Stimulated activated CD4-positive, alpha-beta T cell treated with anti-CD3 and anti-CD28 coated beads, Interleukin-2, amount 100 ng/mL, for 48 hours (primary cell): ENCODE results near the gene MAGI1.

Experiments
- DNase-seq, 2 donors: peaks; one replicate each; pipeline ENCODE4 v3.0.0-alpha.2; 2020

The MAGI1 gene

DNA sequence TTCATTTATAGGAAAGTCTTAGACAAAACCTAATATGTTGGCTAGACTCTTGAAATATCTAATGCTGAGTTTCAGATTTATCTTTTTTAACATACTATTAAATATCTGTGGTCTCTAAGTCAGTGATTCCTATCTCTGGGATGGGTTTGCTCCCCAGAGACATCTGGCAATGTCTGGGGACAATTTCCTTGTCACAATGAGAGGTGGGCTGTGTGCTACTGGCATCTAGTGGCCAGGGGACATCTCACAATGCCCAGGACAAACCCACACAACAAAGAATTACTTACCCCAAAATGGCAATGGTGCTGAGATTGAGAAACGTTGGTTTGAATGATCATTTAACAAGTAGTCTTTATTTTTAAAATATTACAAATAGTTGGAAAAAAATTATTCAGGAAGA, 602.1 kb downstream of the MAGI1 start:
- DNase-seq = no peak

DNA sequence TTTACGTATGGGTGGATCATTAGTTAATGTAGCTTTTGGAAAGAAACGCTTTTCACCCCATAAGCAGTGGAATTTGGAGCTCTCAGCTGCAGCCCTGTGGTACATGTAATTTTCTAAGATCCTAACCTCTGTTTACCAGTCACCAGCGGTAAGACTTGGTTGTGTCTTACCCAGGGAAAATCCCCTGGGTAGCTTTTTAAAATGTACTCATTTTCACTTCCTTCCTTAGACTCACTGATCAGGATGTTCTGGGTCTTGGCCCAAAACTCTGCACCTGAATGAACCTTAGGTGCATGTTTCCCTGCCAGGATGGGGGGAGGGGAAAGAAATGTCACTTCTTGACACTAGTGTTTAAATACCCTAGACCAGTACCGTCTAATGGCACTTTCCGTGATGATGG, 605.2 kb downstream of the MAGI1 start:
- DNase-seq = no peak

DNA sequence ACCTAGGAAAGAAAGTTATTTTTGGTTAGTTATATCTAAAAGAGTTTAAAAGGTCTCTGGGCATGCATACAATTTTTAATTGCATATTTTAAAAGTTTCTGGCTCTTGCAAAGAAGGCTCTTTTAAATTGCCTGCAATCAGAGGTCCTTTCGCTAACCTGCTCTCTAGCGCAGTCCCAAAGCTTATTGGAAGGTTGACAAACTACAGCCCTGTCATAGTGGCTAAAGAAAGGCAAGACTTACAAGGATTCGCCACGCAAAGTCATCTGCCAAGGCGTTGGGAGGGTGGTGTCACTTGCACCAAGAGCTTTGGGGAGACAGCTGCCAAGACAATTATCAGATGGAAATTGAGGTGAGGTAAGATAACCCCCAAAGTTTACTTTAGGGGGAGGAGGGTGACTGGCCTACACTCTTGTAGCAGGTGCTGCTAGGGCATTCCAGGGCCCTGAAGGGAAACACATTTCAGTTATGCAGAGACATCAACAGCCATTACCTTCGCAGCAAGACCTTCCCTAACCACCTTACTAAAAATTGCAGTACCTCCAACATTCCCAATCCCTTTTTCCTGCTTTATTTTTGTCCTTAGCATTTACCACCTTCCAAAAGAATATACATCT, 606.2 kb downstream of the MAGI1 start:
- DNase-seq = no peak

DNA sequence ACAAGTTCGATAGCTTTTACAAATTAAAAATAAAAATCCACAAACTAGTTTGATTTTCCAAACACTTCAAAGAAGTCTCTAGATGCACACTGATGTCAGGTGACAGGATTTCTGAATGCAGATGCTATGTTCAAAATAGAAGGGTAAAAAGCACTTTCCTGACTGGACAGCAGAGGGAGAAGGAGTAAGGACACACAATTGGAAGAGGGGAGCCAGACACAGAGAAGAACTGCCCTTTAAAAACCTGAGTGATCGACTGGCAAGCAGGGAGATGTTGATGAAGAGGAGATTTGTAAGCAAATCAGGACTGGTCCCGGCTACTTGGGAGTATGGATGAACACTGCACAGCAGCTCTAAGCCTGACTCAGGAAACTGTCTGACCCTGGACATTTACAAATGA, 612.8 kb downstream of the MAGI1 start:
- no peak for DNase-seq

DNA sequence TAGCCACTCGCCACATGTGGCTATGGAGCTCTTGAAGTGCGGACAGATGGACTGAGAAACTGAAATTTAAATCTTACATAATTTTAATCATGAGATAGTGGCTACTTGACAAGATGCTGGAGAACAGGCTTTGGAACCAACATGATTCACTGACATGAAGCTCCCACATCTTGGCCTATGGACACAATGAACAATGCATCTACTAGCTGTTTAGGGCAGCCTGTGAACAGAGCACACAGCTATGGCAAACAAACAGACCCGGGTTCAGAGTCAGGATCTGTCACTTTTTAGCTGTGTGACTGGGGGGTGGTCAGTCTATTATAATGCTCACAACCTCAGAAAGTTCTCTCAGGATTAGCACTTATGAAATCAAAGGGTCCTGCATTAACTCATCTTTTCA, 616.6 kb downstream of the MAGI1 start:
- DNase-seq = no peak

DNA sequence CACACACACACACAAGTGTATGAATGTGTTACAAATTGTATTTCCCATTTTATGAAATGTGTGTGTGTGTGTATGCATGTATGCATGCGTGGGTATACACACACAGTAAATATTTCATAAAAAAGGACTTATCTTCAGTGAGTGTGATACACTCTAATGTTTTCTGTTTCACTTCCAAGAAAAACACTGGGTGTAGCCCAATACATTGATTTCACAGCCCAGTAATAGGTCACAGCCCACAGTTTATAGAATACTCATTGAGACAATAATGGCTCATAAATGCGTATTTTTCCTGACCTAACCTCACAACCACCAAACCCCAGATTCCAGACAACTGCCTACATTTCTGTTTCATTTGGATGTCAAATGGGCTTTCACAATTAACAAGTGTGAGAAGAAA, 619.5 kb downstream of the MAGI1 start:
- DNase-seq = no peak

DNA sequence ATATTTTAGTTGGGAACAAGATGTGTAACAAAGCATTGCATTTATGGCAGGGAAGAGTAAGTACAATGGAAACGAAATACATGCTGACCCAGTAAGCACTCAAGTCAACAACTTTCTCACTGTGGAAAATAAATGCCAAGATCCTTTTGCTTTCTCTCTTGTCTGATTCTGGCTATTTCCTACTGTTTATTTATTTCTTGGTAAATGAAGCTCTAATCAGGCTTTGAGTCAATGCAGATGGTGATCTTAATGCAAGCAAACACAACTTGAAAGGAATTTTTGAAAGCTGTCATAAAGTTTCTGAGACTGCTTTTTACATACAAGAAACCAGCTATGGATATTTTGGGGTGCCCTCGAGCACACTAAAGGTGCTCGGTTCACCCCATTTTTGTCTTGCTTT, 624.8 kb downstream of the MAGI1 start:
- no peak for DNase-seq

DNA sequence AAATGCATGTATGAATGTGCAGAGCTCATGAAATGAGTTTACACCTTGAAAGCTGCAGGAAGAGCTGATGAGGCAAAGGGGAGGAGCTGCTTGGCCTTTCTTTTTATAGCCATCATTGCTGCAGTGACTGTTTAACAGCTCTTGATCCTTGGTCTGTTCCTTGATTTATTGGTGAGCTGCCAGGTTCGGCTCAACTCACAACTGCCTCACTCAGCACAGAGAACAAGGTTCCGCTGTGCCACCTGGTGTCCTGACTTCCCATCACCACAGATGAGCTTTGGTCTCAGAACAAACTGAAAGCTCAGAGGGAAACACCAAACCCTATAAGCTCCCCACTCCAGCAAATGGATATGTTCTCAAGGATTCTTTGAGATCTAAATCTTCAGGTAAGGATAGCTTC, 626.1 kb downstream of the MAGI1 start:
- DNase-seq = no peak

DNA sequence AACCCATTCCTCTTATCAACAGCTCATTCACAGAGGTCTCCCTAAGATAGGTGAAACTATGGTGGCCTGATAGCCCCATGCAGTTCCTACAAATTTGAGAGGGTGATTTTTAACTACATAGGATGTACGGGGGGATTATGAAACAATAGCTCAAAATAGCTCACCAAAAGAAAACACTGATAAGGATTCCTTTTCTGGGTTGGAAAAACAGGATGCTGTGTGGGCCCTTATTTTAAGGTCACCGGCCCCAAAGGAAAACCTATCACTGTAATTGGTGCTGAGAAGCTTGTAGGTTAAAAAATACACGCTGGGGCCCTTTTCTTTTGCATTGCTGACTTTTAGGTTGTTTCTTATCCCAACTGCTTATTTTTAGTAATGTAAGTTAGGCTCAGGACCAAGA, 627.4 kb downstream of the MAGI1 start:
- DNase-seq = no peak

DNA sequence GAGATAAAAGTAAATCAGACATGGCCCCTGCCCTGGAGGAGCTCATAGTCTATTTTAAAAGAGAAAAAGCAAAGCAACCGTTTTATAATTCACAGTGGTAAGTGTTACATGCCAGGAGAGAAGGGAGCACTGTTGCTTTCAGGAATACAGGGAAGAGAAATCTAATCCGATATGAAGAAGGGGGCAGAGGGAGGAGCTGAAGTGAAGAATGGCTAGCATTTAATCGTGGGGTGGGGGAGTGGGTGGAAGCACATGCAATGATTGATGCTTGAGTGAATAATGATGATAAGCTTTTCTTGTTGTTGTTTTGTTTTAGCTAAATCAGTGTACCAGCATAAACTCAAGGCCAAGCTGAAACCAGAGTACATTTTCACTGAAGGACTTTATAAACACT, 629.5 kb downstream of the MAGI1 start:
- DNase-seq = no peak

DNA sequence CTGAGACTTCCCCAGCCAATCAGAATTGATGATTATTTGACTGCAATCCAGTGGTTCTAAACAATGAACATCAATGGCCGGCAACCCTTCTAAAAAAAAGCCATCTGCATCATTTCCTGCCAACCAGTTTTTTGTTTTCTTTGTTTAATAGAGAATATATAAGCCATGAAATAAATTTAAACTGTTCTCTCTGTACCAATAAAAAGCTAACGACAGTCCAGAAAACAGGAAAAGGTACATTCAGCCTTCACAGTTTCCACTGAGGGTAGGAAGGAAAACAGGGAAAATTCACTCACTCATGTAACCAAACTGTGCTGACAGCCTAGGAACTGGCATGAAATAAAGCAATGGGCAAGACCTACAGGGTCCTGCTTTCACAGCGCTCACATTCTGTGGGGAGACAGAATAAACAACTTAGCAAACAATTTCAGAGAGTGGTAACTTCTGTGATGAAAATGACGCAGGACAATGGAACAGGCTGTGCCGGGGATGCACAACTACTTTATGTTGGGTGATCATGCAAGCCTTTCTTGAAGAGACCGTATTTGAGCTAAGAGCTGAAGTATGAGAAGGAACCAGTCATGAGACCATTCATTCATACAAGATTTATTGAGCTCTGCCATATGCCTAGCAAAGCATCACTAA, 630.1 kb downstream of the MAGI1 start:
- DNase-seq = no peak

DNA sequence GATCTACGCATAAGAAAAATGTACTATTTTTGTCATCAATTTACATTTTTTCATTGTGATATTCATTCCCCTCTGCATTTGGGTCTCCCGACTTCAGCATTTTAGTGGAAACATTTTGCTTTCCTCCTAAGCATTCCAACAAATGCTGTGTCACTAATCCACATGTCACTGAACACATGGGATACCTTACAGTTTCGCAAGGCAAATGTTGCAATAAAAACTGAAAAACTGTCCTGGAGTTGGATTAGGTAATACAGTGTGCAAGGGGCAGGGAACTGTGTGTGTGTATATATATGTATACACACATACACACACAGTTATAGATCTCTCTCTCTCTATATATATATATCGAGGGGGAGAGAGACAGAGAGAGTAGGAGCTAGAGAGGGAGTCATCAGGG, 632.2 kb downstream of the MAGI1 start:
- DNase-seq = no peak

DNA sequence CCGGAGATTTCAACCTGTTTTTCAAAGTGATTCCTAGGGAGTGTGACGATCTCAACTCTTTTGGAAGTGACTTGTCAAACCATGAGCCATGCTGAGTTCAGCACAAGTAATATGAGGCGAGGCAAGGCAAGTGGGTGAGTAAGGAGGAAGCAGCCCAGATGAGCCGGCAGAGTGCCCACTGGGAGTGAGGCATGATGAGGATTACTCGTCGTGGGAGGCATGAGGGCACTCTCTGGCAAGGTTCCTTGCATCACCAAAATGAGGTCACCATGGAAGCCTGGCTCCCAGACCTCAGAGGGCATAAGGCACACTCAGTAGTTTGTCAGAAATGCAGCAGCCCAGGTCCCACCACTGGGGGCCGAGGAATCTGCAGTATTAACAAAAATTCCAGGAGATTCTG, 636.1 kb downstream of the MAGI1 start:
- DNase-seq = no peak

DNA sequence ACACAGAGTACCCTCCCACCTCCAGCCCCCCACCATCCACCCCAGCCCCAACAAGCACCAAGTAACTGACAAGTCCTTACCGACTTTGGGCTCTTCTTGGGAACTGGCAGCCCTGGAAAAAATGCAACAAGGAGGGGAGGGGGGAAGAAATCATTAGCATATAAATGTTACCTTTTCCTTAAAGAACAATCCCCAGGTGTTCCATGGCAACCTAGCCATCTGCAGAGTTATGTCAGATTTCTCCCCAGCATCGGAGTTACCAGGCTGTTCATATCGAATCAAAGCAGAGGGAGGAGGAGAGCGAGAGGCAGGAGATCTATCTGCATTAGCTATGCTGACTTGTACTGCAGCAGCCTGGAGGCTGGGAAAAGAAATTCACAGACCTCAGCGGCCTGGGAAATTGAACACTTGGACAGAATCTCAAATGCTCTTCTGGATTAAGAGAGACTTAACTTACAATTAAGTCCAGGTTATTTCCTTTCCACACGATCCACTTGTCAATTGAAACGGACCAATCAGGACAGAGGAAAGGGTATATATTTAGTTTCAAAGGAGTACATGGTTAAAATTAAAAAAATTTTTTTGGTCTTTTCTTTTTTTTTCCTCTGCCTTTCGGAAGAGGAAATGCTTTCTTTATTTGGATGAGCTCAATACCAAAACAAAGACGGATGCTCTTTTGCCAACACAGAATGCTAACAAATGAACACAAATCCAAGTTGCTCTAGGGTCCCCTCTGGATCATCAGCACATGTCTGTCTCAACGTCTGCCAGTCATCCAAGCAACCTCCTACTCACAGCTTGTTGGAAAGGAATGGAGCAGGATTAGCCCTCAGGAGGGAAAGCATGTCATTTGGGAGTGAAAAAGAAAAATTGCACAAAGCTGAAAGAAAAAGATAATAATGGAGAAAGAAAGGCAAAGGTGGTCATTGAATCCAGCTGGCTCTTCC, 637.1 kb downstream of the MAGI1 start:
- no peak for DNase-seq

DNA sequence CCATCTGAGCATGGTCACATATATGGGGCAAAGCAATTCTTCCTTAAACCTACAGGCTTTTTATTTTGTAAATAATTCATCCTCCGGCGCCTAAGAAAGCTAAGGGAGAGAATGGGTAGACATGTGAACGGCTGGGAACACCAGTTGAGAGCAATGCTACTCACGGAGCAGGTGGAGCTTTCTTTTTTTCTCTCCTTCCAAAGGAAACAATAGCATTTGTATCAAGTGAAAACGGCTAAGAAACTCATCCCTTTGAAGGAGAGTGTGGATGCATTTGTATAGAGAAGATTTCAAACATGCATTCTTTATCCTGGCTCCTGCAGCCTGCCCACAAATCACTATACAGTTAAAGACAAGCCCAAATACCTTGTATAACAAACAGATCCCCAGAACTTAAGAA, 637.8 kb downstream of the MAGI1 start:
- DNase-seq = no peak

DNA sequence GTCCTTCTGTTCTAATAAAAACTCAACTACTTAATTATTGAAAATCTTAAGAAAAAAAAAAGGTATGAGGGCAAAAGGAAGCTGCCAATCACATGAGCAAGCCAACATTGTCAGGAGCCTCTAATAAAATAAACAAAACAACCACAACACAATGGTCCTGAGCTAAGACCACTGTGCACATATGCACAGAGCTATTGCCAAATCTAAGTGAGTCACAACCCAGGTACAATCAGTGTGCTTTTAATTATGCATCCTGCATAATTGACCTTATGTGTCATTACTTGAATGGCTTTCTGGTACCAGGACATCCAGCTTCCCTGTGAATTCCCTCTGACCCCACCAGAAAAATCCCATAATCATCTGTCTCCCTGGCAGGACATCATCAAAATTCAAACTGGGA, 639.8 kb downstream of the MAGI1 start:
- no peak for DNase-seq

DNA sequence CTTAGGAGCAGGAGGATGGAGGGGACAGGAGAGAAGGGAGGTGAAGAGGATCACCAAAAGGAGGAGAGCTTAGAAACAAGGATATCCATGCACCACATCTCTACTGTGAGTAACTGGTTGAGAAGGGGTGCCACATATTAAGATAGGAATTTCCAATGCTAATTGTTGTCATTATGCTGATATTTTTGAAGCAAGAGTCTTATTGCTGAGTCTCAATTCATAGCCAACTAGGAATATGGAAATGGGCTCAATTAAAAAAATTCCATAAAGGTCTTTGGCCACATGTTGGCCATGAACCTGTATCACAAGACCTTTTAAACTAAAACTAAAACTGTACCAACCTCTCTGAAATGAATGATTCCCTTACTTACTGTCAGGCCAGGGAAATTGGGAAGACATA, 642.6 kb downstream of the MAGI1 start:
- no peak for DNase-seq

DNA sequence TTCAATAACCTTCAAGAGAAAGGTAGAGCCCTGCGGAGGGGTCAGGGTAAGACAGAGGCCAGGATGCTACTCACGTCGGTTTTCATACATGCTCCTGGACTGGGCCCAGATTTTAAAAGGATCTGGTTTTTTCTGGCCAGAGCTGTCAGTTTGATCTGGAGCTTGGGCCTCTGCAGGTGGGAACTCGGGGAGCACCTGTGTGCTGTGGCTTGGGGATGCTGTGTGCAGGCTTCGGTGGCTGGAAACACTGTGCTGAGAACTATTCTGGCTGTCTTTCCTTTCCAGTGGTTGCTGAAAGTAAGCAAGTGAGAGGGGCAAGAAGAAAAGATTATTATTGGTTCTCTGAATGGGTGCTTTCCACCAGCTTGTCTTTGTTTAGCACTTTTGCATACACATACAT, 647.6 kb downstream of the MAGI1 start:
- DNase-seq = no peak

DNA sequence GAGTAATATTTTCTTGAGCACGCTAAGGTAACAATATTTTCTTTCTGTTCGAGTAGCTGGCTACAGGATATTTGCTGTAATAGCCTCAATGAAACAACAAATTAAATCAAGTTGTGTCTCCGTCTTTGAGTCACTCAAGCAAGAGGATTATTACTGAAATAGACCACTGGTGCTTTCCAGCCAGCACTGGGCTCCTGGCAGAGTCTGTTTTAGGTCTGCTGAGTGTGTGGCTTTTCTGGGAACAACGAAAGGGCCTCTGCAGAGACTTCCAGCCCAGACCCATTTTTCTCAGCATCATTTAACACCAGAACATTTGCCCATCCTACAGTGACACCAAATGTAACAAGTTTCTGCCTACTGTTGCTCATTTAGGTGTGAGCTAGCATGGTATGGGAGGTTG, 652.9 kb downstream of the MAGI1 start:
- DNase-seq = no peak

DNA sequence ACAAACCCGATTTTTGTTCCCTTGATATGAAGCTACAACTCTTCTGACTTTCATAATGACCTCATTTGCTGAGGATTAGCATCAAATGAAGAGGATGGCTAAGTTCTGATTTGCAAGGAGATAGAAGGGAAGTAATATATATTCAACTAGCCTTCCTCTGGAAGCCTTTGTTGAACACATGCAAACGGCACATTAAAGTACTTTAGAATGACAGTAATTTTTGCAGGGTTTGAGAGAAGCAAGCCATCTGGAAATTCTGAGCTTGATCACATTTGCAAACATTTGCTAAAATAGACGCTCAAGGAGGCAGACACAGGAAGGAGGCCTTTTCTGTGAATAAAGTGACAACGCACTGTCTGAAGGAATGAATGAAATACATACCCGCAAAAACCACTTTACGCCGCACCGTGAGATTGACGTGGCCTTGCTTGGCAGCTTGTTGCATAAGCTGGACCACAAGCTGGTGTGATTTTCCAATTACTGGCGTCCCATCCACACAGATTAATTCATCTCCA, 657.2 kb downstream of the MAGI1 start:
- no peak for DNase-seq

DNA sequence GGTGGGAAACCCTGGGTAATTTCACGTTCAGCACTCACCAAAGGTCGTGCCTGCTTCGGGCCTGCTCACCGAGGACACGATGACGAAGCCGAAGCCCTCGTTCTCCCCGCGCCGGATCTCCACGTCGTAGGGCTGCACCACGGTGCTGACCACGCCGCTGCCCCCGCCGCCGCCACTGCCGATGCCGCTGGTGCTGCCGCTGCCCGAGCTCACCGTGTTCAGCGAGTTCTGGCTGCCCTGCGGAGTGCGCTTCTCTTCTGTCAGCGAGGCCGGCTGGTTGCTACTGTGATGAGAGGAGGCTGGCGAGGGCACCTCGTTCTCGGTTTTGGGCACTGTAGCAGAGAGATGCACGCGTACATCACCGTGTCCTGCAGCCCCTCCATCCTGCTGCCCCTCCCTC, 659.5 kb downstream of the MAGI1 start:
- DNase-seq = no peak

DNA sequence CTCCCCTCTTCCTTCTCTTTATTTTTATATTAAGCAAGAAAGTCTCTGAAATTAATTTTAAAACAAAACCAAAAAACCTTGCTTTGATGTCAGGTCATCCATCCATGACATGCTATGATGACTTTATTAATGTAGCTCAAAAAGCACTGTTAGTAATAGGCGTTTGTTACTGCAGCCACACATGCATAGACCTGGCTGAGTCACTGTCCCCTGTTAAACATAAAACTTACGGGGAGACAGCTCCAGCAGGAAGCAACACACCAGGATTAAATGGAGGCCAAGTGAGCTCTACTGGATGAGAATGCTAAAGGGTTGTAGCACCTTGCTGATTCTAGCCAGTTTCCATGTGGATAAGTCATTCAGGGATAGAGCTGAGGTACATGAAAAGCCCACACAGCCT, 661.1 kb downstream of the MAGI1 start:
- no peak for DNase-seq

DNA sequence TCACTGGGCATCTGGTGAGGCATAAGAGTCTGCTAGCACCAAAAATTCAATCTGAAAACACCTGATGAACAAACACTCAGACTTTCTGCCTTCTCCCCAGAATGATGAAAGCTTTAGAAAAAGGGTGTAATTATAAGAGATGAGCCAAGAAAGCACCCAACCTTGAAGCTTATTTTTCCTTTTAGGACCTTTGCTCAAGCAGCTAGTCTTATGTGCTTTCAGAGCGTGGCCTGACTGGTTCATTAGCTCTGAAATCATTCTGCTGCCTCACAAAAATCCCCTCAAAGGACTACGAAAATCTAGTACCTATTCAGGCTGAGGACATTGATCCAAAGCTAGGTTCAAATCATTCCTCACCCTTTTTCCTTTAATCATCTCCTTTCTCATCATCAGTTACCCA, 662.3 kb downstream of the MAGI1 start:
- DNase-seq = no peak

DNA sequence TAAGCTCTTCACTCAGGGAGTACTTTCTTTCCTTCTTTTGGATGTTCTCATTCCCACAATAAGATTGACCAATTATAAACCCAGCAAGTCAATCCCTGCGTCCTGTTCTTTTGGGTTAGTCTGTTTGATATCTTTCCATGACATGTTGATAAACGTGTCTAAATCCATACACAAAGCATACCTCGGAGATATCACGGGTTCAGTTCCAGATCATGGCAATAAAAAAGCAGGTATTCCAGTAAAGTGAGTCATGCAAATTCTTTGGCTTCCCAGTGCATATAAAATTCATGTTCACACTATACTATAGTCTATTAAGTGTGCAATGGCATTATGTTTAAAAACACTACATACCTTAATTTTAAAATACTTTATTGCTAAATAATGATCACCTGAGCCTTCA, 667.7 kb downstream of the MAGI1 start:
- no peak for DNase-seq
